Measurements from ENCODE around the gene PTBP2.
"Not testable (repeated sequence)": the region's sequence is repeated elsewhere in the genome, so short reads cannot be mapped to it uniquely, and the experiment has no call there.

The PTBP2 gene

DNA sequence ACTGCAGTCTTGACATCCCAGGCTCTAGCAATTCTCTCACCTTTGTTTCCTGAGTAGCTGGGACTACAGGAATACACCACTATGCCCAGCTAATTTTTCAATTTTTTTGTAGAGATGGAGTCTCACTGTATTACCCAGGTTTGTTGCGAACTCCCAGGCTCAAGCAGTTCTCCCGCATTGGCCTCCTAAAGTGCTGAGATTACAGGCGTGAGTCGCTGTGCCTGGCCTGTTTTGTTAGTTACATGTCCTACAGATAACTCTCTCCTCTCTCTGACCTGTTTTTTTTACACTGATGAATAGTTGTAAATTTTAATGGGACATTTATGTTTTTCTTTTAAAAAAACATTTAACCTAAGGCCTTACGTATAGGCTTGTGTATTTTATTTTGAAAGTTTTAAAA is 19.8 kb downstream of the PTBP2 start:
- DNase-seq: no peak

DNA sequence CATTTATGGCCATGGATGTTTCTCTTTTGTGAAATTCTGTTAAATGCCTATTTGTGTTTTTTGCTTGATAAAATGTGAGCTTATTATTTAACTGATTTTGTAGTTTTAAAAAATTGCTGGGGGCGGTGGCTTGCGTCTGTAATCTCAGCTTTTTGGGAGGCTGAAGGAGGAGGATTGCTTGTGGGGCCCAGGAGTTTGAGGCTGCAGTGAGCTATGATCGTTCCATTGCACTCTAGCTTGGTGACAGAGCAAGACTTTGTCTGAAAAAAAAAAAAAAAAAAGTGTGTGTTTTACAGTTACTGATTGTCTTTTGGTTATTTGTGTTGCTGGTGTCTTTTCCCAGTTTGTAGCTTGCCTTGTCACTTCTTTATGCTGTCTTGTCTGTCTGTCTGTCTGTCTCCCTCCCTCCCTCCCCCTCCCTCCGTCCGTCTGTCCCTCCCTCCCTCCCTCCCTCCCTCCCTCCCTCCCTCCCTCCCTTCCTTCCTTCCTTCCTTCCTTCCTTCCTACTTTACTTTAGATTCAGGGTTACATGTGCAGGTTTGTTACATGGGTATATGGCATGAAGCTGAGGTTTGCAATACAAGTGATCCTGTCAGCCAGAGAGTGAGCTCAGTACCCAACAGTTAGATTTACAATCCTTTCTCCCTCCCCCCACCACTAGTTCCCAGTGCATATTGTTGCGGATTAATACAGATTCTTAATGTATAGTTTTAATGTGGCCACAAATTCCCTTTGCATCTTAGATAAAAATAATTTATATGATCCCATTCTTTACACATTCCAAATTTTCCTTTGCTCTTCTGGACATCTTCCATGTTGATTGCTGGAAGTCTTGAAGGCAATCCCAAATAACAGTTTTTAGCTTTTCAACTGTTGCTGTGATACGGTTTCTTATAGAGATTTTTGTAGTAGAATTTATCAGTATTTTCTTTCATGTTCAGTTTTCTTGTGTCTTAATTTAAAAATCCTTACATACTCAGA is 25.1 kb downstream of the PTBP2 start:
- no peak for DNase-seq

DNA sequence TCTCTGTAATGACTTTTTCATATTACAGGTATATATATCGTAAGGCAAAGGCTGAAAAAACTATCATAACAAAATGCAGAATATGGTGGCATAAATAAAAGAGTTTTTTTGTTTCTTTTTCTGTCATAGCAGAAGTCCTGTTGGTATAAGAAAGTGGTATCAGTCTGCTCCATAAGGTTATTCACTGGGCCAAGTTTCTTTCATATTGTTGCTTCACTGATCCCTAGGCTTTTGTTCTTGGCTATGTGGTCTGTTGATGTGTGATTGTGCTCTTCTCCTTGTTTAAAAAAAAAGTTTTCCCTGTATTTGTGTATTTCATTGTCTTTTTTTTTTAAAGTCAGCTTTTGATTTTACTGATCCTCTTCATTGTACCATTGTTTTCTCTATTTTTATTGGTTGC is 26.0 kb downstream of the PTBP2 start:
- no peak for DNase-seq

GRCh38 chr1:96748078-96748477 is 26.5 kb downstream of the PTBP2 start:
- DNase-seq: no peak

- DNase-seq: no peak
Observed at GRCh38 chr1:96749618-96750017, 28.0 kb downstream of the PTBP2 start.

- DNase-seq: no peak
Observed at GRCh38 chr1:96752394-96752793, 30.8 kb downstream of the PTBP2 start.

GRCh38 chr1:96756789-96757188 is 35.2 kb downstream of the PTBP2 start:
- DNase-seq: no peak

GRCh38 chr1:96762586-96762985 is 41.0 kb downstream of the PTBP2 start:
- DNase-seq: not testable (repeated sequence)

GRCh38 chr1:96763514-96763913 is 41.9 kb downstream of the PTBP2 start:
- no peak for DNase-seq

DNA sequence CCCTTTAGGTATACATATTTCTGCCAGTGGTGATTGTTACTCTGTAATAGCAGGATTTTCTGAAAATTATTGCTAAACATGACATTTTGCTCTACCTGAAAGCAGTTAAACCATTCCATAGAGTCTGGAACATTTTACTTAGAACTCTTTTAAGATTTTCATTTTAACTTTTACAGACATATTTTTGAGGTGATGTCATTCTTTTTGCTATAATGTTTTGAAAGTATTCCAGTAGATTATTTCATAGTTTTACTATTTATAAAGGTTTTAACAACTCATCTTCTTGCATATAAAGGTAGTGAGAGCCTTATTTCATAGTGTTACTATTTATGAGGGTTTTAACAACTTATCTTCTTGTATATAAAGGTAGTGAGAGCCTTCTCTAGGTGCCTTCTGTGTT is 42.9 kb downstream of the PTBP2 start:
- no peak for DNase-seq

DNA sequence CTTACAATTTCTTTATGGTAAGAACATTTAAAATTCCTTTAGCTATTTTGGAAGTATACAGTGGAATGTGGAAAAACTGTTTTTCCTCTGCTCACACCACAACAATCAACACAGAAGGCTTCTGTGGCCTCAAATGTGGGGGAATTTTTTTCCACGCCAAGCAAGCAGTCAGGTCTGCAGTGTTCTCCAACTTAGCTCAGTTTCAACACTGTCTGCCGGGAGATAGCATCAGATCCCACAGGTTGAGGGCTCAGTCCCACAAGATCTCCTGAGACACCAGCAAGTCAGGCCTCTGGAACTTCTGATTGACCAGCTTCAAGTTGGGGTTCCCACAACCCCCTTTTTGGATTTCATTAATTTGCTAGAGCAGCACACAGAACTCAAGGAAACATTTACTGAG is 50.3 kb downstream of the PTBP2 start:
- no peak for DNase-seq

- DNase-seq: no peak
Observed at GRCh38 chr1:96772349-96772748, 50.8 kb downstream of the PTBP2 start.

- DNase-seq: no peak
Observed at GRCh38 chr1:96772972-96773371, 51.4 kb downstream of the PTBP2 start.

GRCh38 chr1:96782206-96782605 is 60.6 kb downstream of the PTBP2 start:
- DNase-seq: no peak

- DNase-seq: no peak
Observed at GRCh38 chr1:96782856-96783255, 61.3 kb downstream of the PTBP2 start.

DNA sequence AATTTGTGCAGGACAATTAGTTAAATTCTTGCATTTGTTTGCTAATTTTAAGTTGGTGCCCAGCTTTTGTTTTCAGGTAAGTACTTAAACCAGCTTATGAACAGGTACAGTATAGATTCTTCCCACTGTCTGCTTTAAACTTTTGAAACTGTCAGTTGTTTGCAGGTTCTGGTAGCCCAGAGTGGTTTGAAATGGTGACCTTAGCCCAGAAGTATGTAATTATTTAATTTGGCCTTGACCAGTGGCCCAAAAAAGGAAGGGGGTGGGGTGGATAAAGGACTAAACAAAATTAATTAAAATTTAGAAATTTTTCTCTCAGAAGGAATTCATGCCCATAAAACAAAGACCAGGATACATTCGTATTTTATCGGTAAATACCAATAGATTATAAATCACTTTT is 69.0 kb downstream of the PTBP2 start:
- DNase-seq: no peak

GRCh38 chr1:96792220-96792619 is 70.6 kb downstream of the PTBP2 start:
- no peak for DNase-seq

DNA sequence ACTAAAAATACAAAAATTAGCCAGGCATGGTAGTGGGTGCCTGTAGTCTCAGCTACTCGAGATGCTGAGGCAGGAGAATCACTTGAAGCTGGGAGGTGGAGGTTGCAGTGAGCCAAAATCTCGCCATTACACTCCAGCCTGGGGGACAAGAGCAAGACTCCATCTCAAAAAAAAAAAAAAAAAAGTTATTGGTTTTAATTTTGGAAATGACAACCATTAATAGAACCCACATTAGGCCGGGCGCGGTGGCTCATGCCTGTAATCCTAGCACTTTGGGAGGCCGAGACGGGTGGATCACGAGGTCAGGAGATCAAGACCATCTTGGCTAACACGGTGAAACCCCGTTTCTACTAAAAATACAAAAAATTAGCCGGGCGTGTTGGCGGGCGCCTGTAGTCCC is 80.1 kb downstream of the PTBP2 start:
- DNase-seq: not testable (repeated sequence)

DNA sequence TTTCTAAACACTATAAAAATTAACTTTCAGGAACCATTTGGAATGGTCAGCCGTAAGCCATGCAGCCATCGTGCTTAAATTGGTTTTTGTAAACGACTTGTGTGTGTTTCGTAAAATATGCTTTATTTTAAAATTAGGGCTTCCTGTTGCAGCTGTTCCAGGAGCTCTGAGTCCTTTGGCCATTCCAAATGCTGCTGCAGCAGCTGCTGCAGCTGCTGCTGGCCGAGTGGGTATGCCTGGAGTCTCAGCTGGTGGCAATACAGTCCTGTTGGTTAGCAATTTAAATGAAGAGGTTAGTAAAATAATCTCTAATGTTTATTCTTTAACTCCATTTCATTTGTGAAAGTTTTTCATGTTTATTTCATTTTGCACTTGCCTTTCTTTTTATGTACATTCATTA is 83.1 kb downstream of the PTBP2 start:
- no peak for DNase-seq

DNA sequence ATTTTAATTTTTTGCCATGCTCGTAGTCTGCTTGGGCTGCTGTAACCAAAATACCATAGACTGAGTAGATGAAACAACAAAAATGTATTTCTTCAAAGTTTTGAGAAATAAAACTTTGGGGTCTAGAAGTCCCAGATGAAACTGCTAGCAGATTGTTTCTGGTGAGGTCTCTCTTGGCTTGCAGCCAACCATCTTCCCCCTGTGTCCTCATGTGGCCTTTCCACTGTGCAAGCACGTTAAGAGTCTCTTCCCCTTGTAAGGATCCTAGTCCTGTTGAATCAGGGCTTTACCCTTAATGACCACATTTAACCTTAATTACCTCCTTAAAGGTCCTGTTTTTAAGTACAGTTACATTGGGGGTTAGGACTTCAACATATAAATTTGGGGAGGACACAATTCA is 86.6 kb downstream of the PTBP2 start:
- DNase-seq: no peak

DNA sequence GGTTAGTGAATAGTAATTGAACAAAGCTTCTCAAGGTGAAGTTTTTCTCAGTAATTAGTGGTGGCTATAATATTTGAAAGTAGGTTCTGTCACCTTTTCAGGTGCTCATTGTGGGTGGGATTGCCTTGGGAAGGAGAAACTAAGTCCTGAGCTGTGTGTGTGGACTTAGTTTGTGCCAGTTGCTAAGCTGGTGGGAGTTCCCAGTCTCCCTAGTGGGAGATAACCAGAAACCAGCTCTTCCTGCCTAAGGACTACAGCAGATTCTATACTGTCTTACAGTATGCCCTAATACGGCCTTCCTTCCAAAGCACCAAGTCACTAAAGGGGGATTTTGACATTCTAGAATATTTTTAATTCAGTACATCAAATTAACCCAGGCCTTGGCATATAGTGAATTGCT is 94.3 kb downstream of the PTBP2 start:
- no peak for DNase-seq

DNA sequence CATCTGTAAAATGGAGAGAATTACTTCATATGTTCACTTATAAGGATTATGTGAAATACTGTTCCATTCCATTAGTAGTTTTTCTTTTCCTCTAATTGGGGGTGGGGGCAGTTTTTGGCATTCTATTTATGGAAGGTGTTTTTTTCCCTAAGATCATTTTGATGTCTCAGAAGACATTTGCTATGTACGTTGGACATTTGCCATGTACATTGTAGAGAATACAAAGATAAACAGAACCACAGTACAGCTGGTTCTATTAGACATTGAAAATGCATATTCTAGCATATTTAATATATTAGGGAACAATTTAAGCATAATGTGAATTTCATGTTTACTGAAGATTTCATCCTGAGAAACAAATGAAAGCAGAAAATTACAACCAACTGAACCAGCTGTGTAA is 98.5 kb downstream of the PTBP2 start:
- DNase-seq: no peak

- DNase-seq: no peak
Observed at GRCh38 chr1:96820671-96821070, 99.1 kb downstream of the PTBP2 start.

- DNase-seq: no peak
Observed at GRCh38 chr1:96825231-96825630, 103.6 kb downstream of the PTBP2 start.
